ENCODE results near the gene ATP23. TPM values are rescaled to one million over a fixed set of nuclear protein-coding genes. Genes with fewer than 3 reads are reported as not detected.

Gene ATP23
- total and polyA plus RNA-seq, 4 donors = 2.8 to 7.1 (median 4.5) TPM

GRCh38 chr12:57918147-57918546, 23.2 kb upstream of the ATP23 start:
- Histone ChIP-seq H3K27me3 (ENCODE audit: control insufficient read depth in 4 of 4, insufficient read depth in 4 of 4, low read length in 3 of 4) (no peaks in the 10 kb centered on the region), H3K4me1 (ENCODE audit: control insufficient read depth in 4 of 4, insufficient read depth in 4 of 4, low read length in 3 of 4) (no peaks in the 10 kb centered on the region), H3K36me3 (ENCODE audit: control insufficient read depth in 4 of 4, insufficient read depth in 3 of 4, low read depth in 1 of 4, low read length in 3 of 4) (no peaks in the 10 kb centered on the region), H3K9me3 (ENCODE audit: control insufficient read depth in 4 of 4, low read length in 3 of 4) (no peaks in the 10 kb centered on the region), H3K27ac (ENCODE audit: low read depth in 1 of 2, low read length in 2 of 2) (no peak overlapping the region), H3K9ac (ENCODE audit: low read depth in 1 of 2, low read length in 2 of 2) (no peak overlapping the region), H3K4me3 (ENCODE audit: low read depth in 1 of 3, low read length in 3 of 3) (no peak overlapping the region)
- TF ChIP-seq RXRA (IDR thresholded peaks at IDR 0.05) = no peak
- no peak for TF ChIP-seq CTCF (IDR thresholded peaks at IDR 0.05; ENCODE audit: low read depth, low read length, missing input control)
- TF ChIP-seq RAD21 (IDR thresholded peaks at IDR 0.05) = no peak
- TF ChIP-seq NR2F2 (IDR thresholded peaks at IDR 0.05) = no peak
- TF ChIP-seq TAF1 (conservative IDR thresholded peaks at IDR 0.05) = no peak
- TF ChIP-seq GABPA (IDR thresholded peaks at IDR 0.05 in 1 of 2, conservative IDR thresholded peaks at IDR 0.05 in 1 of 2) = no peak
- TF ChIP-seq HNF4A (conservative IDR thresholded peaks at IDR 0.05) = no peak
- no peak for TF ChIP-seq FOXA2 (IDR thresholded peaks at IDR 0.05)
- no peak for TF ChIP-seq YY1 (IDR thresholded peaks at IDR 0.05)
- TF ChIP-seq ZBTB33 (IDR thresholded peaks at IDR 0.05) = no peak
- TF ChIP-seq ATF3 (IDR thresholded peaks at IDR 0.05) = no peak
- TF ChIP-seq JUND (IDR thresholded peaks at IDR 0.05) = no peak
- no peak for DNase-seq (ENCODE audit: low spot score)
- WGBS = 69% methylated on average over 4 of the region's 4 CpGs

GRCh38 chr12:57927086-57927485, 14.3 kb upstream of the ATP23 start:
- TF ChIP-seq MAX (IDR thresholded peaks at IDR 0.05) (no peak), GABPA (IDR thresholded peaks at IDR 0.05 in 1 of 2, conservative IDR thresholded peaks at IDR 0.05 in 1 of 2) (no peak), RXRA (IDR thresholded peaks at IDR 0.05) (no peak), NR2F2 (IDR thresholded peaks at IDR 0.05) (no peak), YY1 (IDR thresholded peaks at IDR 0.05) (no peak), EGR1 (IDR thresholded peaks at IDR 0.05; ENCODE audit: low read depth in 2 of 2) (no peak), JUND (IDR thresholded peaks at IDR 0.05) (no peak), REST (IDR thresholded peaks at IDR 0.05) (no peak), SP1 (IDR thresholded peaks at IDR 0.05) (no peak), CTCF (IDR thresholded peaks at IDR 0.05; ENCODE audit: low read depth, low read length, missing input control) (no peak), FOXA2 (IDR thresholded peaks at IDR 0.05) (no peak), HNF4G (IDR thresholded peaks at IDR 0.05) (no peak), TAF1 (conservative IDR thresholded peaks at IDR 0.05) (no peak), FOXA1 (IDR thresholded peaks at IDR 0.05) (no peak), RAD21 (IDR thresholded peaks at IDR 0.05) (no peak), ATF3 (IDR thresholded peaks at IDR 0.05) (no peak)
- Histone ChIP-seq H3K4me3 (ENCODE audit: low read depth in 1 of 3, low read length in 3 of 3) (no peak overlapping the region), H3K36me3 (ENCODE audit: control insufficient read depth in 4 of 4, insufficient read depth in 3 of 4, low read depth in 1 of 4, low read length in 3 of 4) (no peaks in the 10 kb centered on the region), H3K4me1 (ENCODE audit: control insufficient read depth in 4 of 4, insufficient read depth in 4 of 4, low read length in 3 of 4) (no peaks in the 10 kb centered on the region), H3K9me3 (ENCODE audit: control insufficient read depth in 4 of 4, low read length in 3 of 4) (no peaks in the 10 kb centered on the region), H3K27ac (ENCODE audit: low read depth in 1 of 2, low read length in 2 of 2) (no peak overlapping the region), H3K9ac (ENCODE audit: low read depth in 1 of 2, low read length in 2 of 2) (no peak overlapping the region), H3K27me3 (ENCODE audit: control insufficient read depth in 4 of 4, insufficient read depth in 4 of 4, low read length in 3 of 4) (no peaks in the 10 kb centered on the region)
- DNase-seq (ENCODE audit: low spot score) = no peak
- WGBS = 62% methylated on average over 3 of the region's 3 CpGs
